Gastroesophageal sphincter (tissue), 3 donors: ENCODE data around the gene TMCC3.

Experiments used
- CTCF ChIP-seq, 4 experiments: fragments of 200-600 bp in 2 of 4; fragments of 450-650 bp in 2 of 4; sonication (generic) in 1 of 4; IDR thresholded peaks; one replicate each; pipeline ENCODE4 v1.5.1; 2017 to 2019; ENCODE audit warnings: antibody characterized with exemption in 4 of 4, mild to moderate bottlenecking in 2 of 4, moderate library complexity in 2 of 4
- POLR2A ChIP-seq, 2 donors: fragments of 450-650 bp; IDR thresholded peaks; one replicate each; pipeline ENCODE4 v1.6.1; 2017; ENCODE audit warnings: antibody characterized with exemption in 2 of 2, mild to moderate bottlenecking in 2 of 2, moderate library complexity in 1 of 2

- no peak for TF ChIP-seq CTCF (IDR thresholded peaks at IDR 0.05)
- TF ChIP-seq POLR2A (IDR thresholded peaks at IDR 0.05): no peak
Observed at GRCh38 chr12:94538318-94538717, 112.0 kb downstream of the TMCC3 start.
